ENCODE results near the gene HDC.

The HDC gene

GRCh38 chr15:50224606-50225005, 40.9 kb downstream of the HDC start:
- DNase-seq: no peak

- DNase-seq: no peak
These were observed 43.3 kb downstream of the HDC start for GRCh38 chr15:50222181-50222580.

DNA sequence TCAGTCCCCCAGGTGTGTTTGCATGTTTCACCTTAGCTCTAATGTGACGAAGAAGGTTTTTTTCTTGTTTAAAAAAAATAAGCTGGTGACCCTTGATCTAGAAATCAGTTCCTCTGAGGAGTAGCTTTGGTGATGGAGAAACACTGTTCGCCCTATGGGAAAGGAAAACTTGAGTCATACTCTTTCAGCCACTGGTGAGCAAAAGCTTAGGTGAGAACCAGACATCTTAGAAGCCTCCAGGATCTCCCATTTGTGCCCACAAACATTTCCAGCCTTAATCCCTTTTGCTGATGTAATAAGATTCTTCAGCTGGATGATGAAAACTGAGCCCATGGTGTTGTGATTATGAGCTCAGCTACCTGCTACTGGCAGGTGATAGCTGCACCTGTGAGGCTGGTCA, 45.7 kb downstream of the HDC start:
- no peak for DNase-seq

GRCh38 chr15:50218691-50219090, 46.8 kb downstream of the HDC start:
- no peak for DNase-seq

GRCh38 chr15:50218291-50218690, 47.2 kb downstream of the HDC start:
- DNase-seq: no peak

- no peak for DNase-seq
These were observed 54.9 kb downstream of the HDC start for GRCh38 chr15:50210462-50211157.

- no peak for DNase-seq
These were observed 55.7 kb downstream of the HDC start for GRCh38 chr15:50209809-50210208.

- DNase-seq: no peak
These were observed 59.5 kb downstream of the HDC start for GRCh38 chr15:50206020-50206419.

- no peak for DNase-seq
These were observed 63.5 kb downstream of the HDC start for GRCh38 chr15:50202003-50202402.

DNA sequence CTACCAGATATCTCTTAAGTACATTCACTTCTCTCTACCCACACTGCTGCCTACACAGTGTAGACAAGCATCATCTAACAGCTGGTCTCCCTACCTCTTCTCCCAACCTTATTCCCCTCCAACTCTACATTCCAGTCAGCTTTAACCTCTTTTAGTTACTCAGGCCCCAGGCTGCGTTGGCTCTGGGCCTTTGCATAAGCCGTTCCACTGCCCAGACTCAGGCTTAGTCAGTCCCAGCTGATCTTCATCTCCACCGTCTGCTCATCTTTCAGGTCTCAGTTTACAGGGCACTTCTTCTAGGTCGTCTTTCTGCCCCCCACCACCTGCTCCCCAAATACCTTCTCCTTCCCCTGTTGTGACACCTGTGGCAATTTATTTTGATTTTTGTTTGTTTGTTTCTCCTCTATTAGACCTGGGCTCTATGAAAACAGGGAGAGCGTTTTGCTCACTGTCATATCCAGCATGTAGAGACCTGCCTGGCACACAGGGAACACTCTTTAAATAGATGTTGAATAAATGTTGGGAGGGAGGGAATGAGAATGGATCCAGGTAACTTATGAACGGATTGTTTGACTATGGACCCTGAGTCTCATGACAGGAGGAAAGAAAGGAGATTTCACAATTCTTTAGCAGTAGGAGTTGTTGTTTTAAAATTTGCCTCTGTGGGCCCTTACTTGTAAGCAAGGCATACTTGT, 72.5 kb downstream of the HDC start:
- no peak for DNase-seq

DNA sequence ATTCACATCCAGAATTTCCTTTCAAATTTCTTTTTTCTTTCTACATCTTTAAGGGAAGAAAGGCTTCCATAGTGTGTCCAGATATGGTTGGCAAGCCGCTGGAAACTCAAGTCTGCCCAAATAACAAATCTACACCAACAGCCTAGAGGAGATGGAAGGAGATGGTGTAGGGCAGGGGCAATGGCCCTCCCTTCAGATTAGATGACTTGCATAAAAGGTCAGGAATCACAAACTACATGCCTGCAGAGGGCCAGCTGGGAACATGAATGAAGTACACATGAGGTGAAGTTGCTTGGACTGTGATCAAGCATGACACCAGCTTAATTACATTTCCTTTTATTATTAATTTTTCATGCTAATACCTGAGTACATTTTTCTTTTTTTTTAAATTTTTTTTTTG, 73.4 kb downstream of the HDC start:
- no peak for DNase-seq

All from stimulated activated CD4-positive, alpha-beta T cell treated with anti-CD3 and anti-CD28 coated beads, Interleukin-1b, Interleukin-23, amount 100 ng/mL, for 48 hours (primary cell).